Stimulated activated CD4-positive, alpha-beta T cell treated with anti-CD3 and anti-CD28 coated beads, Interleukin-4, amount 100 ng/mL, for 24 hours (primary cell): ENCODE results near the gene ARMH3.

Experiments
- DNase-seq: peaks from one replicate; pipeline ENCODE4 v3.0.0-alpha.2; 2020

ARMH3 gene

DNA sequence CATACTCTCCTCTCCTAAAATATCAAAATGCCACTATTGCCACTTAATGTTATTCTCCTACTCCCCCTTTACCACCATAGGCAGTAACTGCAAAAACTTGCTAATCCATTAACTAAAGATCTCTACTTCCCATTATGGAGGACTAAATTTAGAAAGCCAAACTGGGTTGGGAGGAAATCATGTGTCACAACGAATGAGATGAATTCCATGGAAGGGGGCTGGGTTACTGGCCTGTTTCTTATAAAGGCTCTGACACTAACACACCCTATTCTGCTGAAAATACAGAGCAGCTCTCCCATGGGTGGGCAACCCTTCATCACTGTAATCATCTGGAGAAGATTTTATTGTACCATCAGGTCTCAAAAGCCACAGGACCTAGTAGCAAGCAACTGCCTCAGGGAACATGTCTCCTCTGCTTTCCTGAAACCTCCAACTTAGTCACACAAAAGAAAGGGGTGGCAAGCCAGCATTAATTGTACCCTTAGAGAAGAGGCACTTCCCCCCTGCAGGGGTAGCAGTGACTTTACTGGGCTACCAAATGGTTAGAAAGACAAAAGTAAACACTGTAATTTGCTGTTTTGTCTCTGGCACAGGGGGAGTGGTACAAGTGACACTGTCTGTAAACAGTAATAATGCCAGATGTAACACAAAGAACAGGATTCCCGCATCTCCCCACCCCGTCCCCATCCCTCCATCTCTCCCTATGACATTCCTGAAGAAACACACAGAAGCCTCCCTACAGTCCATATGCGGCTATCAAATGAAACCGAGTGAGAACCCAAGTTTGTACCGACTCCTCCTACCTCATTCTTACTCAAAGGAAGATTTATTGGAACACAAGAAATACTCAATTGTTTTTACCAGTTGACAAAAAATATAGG, 81.6 kb downstream of the ARMH3 start:
- no peak for DNase-seq

DNA sequence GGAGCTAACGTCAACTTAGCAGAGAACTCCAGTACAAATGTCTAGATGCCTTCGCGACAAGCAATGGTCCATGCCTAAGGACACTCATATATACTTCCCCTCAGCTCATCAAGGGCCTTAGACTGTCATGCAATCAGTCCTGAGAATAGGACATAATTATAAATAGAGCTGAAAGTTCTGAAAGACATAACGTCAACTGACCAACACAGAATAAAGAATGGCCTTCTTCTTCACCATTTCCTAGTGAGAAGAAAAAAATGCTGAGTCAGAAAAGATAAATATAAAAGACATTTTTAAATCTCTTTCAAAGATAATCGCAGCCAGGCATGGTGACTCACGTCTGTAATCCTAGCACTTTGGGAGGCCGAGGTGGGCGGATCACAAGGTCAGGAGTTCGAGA, 83.2 kb downstream of the ARMH3 start:
- no peak for DNase-seq

DNA sequence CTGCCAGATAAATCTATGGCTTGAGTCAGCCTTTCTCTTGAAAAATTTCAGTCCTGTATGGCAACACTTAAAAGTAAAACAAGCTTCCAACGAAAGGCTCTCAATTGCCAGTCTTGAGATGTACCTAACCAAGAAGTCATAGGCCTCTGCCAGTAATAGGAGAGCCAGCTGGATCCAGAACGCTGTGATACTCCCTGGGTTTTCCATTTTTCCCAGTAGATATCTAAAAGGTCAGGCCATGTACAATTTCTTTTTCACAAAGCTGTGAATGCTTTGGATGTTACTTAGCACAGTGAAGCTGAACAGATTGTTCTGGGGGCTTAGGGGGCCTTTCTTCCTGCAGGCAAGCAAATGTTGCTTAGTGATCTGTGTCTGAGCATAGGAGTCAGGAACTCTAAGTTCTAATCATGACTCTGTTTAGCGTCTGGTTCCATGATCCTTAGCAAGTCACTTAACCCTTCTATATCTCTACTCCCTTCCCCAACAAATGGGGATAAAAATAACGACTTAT, 86.5 kb downstream of the ARMH3 start:
- no peak for DNase-seq

DNA sequence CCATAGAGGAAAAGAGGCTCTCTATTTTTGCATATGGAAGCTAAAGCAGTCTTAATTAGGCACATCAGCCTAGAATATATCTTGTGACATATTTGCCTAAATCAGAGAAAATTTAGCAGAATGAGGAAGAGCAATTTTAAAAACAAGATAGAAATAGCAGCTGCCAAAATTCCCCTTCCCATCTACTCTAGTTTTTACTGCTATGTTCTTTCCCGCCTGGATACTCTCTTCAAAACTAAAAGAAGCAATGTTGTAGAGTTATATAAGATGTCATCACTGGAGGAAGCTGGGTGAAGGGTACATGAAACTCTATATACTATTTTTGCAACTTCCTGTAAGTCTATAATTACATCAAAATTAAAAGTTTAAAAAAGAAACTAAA, 87.0 kb downstream of the ARMH3 start:
- no peak for DNase-seq

DNA sequence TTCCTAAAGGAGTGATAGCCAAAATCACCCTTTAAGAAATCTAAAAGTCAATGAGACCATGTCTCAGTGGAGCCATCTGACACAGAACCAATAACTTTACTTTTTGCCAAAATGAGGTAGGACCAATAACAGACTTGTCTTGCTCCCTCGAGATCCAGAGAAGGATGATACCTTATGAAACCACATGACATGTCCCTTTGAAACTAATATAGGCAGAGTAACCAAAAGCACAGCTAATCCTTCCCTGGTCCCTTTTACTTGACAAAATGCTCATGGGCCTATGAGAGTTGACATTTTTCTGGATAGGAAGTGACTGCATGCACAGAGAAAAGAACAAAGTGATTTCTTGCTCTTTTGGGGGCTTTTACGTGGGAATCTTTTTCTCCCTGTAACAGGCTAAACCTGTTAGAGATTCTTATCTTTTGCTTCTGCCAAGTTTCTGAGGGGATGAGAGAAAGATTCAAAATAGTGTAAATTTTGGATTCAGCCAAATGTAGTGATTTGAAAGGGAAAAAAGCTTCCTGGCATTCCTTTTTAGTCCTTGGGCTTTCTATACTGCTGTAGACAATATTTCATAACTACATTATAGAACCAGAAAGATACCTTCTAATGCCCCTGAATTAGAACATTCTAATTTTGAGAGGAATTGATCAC, 87.6 kb downstream of the ARMH3 start:
- no peak for DNase-seq

DNA sequence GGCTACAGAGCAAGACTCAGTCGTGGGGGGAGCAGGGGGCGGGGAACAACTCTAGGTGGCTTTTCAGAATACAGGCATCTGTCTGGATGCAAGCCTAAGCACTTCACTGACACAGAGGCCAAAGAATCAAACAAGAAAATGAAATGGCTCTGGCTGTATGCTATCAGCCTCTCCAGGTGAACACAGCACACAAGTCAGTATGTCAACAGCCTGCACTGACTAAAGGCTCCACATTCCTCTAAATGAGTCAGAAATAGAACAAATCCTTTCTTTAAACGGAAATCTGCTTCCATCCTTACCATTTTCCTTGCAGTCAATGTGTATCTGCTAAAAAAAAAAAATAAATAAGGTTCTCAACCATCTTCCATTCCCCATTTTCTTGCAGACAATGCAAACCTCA, 88.3 kb downstream of the ARMH3 start:
- no peak for DNase-seq

DNA sequence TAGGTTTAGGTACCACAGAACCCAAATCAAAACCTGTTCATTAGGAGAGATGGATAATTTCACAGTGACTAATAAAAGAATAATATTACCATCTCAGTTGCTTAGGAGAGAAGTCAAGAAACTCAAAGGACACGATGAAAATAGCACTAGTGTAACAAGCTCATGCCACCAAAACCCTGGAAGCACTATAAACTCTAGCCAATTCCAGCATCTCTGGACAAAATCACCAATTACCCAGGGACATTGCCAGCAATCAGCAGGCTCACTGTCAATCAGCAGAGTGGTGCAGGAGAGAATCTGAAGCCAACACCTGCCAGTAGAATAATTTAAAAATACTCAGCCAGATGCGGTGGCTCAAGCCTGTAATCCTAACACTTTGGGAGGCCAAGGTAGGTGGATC, 88.9 kb downstream of the ARMH3 start:
- DNase-seq = no peak

DNA sequence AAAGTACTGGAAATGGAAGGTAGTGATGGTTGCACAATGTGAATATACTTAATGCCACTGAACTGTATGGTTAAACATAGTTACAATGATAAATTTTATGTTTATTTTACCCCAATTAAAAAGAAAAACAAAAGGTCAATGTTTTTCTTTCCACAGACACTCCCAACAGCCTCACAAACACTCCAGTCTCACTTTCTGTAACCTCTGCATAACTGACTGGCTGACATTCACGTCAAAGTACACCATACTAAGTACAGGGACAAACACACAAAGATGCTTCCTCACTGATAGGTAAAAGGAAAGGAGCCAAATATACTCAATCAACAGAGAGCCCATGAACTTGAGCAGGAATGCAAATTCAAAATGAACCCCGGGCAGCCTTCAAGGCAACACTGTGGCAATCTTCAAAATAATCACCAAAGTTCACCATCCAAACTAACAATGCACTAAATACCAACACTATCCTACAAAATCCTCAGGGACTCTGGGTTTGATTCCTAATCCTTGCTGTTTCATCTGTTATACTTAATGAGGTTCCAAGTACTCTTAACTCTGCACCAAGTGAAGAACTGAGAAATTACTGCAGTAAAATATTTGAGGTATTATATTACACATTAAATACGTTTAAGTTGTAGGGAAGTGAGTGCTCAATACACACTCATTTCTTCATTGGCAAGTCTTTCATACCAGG, 90.8 kb downstream of the ARMH3 start:
- DNase-seq = no peak

DNA sequence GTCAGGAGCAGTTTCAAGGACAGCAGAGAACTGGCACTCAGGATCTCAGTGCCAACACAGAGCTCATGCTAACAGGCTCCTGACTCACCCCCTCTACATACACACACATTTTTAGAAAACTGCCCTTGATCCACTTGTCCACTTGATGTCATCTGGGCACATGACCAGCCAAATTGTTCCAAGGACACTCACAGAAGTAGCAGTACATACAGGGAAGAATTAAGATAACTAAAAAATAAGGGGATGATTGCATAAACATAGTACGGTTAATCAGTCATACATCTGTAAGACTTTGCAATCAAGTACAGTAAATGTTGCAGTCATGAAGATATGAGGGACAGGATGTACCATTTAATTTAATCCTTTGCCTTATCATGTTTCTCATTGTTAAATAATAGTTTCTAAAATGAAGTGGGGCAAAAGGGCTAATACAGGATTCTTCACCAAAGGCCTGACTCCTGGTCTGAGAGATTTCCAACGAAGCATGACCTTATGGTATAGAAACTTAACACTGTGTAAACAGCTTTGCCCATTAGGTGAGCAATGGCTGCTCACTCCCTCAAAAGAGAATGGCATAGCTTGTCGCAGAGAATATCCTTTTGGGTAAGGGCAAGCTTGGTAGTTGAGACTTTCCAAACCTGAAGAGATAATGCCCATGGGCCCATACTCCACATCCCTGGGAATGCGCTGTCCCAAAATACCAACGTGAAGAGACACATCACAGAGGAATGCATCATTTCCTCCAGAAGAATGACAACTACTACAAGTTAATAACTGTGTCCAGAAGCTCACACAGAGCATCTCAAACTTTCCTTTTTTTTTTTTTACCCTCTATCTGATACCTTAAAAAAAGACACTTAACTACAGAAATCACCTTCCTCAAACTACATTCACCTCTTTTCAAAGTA, 94.1 kb downstream of the ARMH3 start:
- DNase-seq = no peak

DNA sequence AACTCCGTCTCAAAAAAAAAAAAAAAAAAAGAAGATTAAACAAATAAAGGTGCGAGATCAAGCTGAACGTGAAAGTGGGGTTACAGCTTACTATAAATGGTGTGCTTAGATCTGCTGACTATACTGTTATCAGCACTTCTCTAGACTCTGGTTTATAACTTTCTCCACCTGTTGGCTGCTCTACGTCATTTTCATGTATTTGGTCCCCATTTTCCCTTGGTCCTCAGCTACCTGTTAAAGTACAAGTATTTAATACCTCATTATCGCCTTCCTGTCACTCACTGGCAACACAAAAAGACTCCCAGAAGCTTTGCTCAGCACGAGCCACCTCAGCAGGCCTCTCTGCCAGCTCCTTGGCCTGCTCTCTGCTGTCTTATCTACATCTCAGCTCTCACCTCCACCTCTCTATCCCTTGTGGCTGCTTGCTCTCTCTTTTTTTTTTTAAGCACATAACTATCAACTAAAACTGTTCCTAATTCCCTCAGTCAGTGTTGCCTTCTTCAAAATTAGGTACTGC, 95.0 kb downstream of the ARMH3 start:
- no peak for DNase-seq

DNA sequence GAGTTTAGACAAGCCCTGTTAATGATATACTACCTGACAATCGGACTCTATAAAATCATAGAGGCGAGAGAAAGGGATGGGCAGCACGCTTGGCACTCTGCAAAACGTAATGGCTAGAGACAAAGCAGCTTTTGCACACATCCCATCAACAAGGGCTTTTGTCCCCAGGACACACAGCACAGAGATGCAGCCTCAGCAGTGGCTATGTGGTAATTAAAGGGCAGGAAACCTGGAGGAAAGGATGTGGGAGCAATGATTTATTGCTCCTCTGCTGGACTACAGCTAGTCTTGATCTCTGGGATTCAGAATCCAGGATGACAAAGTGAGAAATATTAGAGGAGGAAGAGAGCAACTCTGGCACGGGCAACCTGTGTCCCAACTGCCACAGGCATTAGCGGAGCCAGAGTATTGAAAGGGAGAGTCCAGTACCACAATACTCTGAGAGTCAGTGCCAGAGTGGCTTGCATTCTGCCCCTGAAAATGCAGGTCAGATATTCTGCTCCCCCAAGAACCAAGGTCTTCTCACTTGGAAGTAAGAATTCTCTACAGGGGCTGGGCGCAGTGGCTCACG, 96.5 kb downstream of the ARMH3 start:
- DNase-seq = no peak

DNA sequence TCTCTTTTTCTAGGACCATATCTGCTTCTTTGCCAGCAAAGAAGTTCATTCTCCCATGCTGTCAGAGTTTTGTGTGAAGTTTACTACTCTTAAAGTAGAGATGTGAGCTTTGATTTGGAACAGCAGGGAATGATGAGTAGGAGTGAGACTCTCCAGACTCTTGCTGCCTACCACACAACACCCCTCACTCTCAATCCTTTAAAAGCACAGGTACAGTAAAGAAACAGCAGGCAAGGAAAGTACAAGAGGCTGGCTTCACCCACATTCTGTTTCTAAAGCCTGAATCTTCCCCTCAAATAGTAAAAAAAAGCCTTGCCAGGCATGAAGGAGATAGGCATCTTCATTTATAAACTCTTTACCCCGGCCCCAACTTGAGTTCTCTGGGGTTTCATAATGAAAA, 97.3 kb downstream of the ARMH3 start:
- no peak for DNase-seq

DNA sequence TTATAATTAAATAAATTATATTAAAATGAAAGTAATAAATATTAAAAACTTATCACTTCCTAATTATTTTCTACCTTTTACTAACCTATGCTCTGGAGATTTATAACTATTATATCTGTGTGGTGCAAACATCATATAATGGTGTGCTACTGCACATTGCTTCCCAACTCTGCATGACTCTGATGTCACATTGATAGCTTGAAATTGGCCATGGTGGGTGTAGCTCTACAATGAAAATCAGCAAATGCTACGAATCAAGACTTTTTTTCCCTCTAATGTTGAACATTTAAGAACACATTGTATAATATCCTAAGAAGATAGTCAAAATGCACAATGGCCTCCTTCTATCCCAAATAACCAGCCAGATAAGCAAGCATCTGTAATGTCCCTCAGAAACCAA, 99.1 kb downstream of the ARMH3 start:
- no peak for DNase-seq

DNA sequence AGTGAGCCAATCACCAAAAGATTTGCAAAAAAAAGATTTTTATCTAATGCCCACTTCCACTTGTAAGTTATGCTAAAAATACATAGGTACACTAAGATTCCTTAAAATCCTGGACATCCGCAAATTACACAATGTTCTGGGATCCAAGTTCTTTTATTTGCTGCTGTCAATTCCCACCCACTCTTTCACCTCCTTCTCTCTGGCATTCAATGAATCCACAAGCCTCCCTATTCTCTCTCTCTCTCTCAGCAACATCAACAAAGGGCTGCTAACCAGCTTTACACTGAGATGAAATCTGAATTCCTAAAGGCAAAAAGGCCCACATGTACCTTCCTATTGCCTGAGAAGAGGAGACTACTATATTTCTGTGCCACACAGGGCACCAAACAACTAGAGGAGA, 99.9 kb downstream of the ARMH3 start:
- no peak for DNase-seq

DNA sequence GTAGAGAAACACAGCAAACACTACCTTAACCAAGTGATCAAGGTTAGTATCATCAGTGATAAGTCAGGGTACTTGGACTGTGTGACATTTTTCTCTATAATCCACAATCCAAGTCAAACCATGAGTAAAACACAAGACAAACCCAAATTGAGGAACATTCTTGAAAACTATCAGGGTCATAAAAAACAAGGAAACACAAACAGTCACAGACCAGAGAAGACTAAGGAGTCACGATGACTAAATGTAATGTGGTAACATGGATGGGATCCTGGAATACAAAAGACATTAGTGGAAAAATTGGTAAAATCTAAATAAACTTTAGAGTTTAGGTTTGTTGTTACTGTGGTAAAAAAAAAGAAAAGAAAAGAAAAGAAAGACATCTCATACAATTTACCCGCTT, 103.8 kb downstream of the ARMH3 start:
- no peak for DNase-seq

DNA sequence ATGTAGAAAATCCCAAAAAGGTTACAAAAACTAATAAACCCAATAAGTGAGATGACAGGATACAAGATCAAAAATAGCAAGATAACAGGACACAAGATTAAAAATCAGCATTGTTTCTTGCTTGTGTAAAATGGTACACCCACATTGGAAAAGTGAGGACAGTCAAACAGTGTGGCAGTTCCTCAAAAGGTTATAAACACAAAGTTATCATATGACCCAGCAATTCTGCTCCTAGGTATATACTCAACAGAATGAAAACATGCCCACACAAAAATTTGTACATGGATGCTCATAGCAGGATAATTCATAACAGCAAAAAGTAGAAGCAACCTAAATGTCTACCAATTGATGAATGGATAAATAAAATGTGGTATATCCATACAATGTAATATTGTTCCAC, 105.8 kb downstream of the ARMH3 start:
- DNase-seq = no peak

DNA sequence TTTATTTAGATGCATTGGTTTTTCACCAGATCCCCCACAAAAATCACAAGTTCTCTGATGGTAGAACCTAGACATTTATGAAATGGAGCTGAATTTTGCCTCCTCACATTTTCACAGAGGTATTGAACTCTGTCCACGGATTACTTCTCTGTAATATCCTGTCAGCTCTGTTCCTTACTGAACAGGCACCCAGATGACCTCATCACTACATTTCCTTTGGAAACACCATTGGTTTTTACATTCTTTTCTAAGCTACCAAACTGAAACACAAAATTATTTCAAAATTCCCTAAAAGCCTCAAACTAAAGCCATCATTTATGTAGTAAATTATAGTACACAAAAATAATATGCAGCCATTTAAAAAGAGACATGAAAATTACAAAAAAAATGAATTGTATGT, 114.1 kb downstream of the ARMH3 start:
- DNase-seq = no peak

DNA sequence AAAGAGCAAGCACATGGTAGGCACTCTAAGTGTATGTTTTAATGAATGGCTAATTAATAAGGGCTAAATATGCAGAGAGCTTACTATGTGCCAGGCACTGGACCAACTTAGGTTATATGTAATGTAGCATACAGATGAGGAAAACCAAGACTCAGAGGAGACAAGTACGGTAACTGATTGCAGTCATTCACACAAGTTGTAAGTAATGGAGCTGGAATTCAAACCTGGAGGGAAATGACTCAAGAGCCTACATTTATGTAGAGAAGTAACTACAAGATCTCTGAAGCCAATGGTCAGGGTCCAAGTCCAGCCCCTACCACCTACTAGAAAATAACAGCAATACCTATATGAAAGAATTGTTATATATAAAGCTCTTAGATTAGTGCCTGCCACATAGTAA, 115.1 kb downstream of the ARMH3 start:
- no peak for DNase-seq

DNA sequence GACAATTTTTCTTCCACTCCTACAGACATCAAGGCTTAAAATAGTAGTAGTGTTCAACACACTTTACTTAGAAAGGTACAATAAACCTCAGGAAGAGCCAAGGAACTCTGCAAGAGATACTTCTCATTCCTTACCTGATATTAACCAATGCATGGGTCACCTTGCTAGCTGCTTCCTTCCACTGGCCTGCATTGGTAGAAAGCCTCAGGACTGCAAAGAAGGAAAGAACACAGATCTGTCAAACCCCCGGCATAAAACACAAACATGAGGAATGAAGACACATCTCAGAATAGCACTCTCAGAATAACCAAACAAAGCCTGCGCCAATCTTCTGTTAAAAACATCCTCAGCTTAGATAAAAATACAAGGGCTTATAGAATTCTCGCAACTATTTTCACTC, 116.2 kb downstream of the ARMH3 start:
- DNase-seq = no peak

DNA sequence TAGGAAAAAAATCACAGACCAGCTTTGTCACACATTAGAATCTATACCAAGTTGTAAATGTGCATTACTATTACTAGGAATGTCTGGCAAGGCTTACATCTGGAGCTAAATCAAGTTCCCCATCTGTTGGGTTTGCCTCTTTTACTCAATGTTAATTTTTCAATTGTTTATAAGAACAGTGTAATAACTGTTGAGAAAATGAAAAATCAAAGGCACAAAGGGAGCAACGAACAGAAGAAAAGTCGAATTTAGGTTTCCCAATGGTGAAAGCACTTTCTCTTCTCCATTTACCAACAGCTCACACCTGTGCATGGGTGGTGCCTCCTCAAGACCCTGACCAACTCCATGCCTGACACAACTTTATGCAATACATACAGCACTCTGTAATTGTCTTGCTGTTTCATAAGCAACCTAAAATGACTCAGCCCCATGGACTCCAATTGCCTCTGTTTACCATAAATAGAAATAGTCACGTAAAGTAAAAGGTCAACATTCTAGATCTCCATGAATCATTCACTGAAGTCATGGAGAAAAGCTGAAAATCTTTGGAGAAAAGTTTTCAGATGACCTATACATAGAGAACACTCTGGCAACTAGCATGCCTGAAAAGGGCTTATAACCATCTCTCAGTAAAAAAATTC, 116.8 kb downstream of the ARMH3 start:
- no peak for DNase-seq

DNA sequence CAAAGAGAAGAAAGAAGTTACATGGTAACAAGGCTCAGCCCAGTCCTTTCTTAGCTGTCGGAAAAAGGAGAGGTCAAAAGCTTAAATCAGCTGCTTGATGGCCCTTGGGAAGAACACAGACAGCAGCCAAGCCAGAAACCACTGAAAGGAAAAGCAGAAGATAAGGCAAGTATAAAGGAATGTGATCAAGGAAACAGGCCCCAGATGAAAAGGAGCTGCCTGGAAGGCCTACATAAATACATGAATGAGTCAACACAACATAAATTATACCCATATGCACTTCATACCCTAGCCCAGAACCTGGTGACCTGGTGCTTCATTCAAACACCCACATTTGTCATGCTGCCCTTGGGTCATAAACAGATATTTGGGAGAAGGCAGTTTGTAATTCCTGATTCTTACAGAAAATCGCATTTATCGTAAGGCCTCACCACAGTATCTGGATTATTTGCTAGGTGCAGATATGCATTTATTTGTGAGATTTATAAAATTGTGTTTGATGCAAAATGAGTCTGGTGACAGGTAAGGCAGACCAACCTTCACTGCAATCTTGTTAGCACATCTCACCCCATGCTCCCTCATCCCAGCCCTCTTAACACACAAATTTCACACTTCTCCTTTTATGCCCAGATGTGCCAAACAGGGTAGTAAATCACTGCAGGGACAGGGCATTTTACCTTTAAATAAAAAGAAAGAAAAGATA, 117.5 kb downstream of the ARMH3 start:
- no peak for DNase-seq
